KOPT-K1 (cell line): ENCODE results near the gene PARP8.
"Not testable (repeated sequence)": the region's sequence is repeated elsewhere in the genome, so short reads cannot be mapped to it uniquely, and the experiment has no call there.

Experiments
- H3K27ac ChIP-seq: fragments of 200-600 bp; sonication (generic); 2 replicates; pipeline ENCODE4 v1.5.1; 2016; ENCODE audit warnings: antibody characterized with exemption, mild to moderate bottlenecking, low read depth, low read length; ENCODE audit not compliant: poor library complexity, severe bottlenecking
- H3K36me3 ChIP-seq: fragments of 200-600 bp; sonication (generic); 2 replicates; pipeline ENCODE4 v1.5.1; 2017; ENCODE audit warnings: antibody characterized with exemption, mild to moderate bottlenecking, low read length, moderate library complexity; ENCODE audit not compliant: insufficient read depth
- H3K9me3 ChIP-seq: fragments of 200-600 bp; sonication (generic); 2 replicates; pipeline ENCODE4 v1.5.1; 2017; ENCODE audit warnings: antibody characterized with exemption, low read length, mild to moderate bottlenecking; ENCODE audit not compliant: insufficient read depth, poor library complexity, severe bottlenecking

Gene PARP8

GRCh38 chr5:50667023-50667652 lies 701 bp downstream of the PARP8 start:
- Histone ChIP-seq H3K36me3 (no peaks in the 10 kb centered on the region), H3K27ac (peak overlapping the region; percentile 88)

GRCh38 chr5:50667653-50668595 lies 1.5 kb downstream of the PARP8 start:
- Histone ChIP-seq H3K9me3 (no peaks in the 10 kb centered on the region), H3K27ac (peak overlapping the region; percentile 88), H3K36me3 (no peaks in the 10 kb centered on the region)

More at GRCh38 chr5:50667023-50667652, 701 bp downstream of the PARP8 start:
- H3K9me3 ChIP-seq = no peaks in the 10 kb centered on the region

GRCh38 chr5:50668636-50669035 lies 2.2 kb downstream of the PARP8 start:
- H3K27ac ChIP-seq = peak overlapping the region; percentile 88
- H3K36me3 ChIP-seq, H3K9me3 ChIP-seq: not testable (repeated sequence)

GRCh38 chr5:50672663-50673062 lies 6.2 kb downstream of the PARP8 start:
- Histone ChIP-seq H3K9me3 (no peaks in the 10 kb centered on the region), H3K36me3 (no peaks in the 10 kb centered on the region), H3K27ac (no peak overlapping the region)

GRCh38 chr5:50673444-50673843 lies 7.0 kb downstream of the PARP8 start:
- H3K9me3 ChIP-seq, H3K36me3 ChIP-seq, H3K27ac ChIP-seq: not testable (repeated sequence)

GRCh38 chr5:50675385-50675784 lies 8.9 kb downstream of the PARP8 start:
- Histone ChIP-seq H3K36me3 (no peaks in the 10 kb centered on the region), H3K27ac (no peak overlapping the region), H3K9me3 (no peaks in the 10 kb centered on the region)

GRCh38 chr5:50679554-50679953 lies 13.1 kb downstream of the PARP8 start:
- not testable (repeated sequence) for H3K36me3 ChIP-seq, H3K27ac ChIP-seq, H3K9me3 ChIP-seq

GRCh38 chr5:50684721-50685120 lies 18.3 kb downstream of the PARP8 start:
- no peaks in the 10 kb centered on the region for H3K36me3 ChIP-seq
- peaks cover 30% of the 10 kb centered on the region for H3K9me3 ChIP-seq
- H3K27ac ChIP-seq = no peak overlapping the region

- peaks cover 30% of the 10 kb centered on the region for H3K9me3 ChIP-seq
- H3K36me3 ChIP-seq = no peaks in the 10 kb centered on the region
- H3K27ac ChIP-seq = no peak overlapping the region
These were observed 21.1 kb downstream of the PARP8 start for GRCh38 chr5:50687548-50687947.

GRCh38 chr5:50691399-50692016 lies 25.1 kb downstream of the PARP8 start:
- Histone ChIP-seq H3K36me3 (no peaks in the 10 kb centered on the region), H3K9me3 (peaks cover 12% of the 10 kb centered on the region), H3K27ac (no peak overlapping the region)

- Histone ChIP-seq H3K27ac (no peak overlapping the region), H3K9me3 (no peaks in the 10 kb centered on the region), H3K36me3 (no peaks in the 10 kb centered on the region)
These were observed 27.7 kb downstream of the PARP8 start for GRCh38 chr5:50694027-50694590.

- not testable (repeated sequence) for H3K27ac ChIP-seq, H3K9me3 ChIP-seq, H3K36me3 ChIP-seq
These were observed 28.2 kb downstream of the PARP8 start for GRCh38 chr5:50694626-50695025.

GRCh38 chr5:50697739-50698138 lies 31.3 kb downstream of the PARP8 start:
- Histone ChIP-seq H3K36me3 (no peaks in the 10 kb centered on the region), H3K9me3 (no peaks in the 10 kb centered on the region), H3K27ac (no peak overlapping the region)

- Histone ChIP-seq H3K9me3 (no peaks in the 10 kb centered on the region), H3K36me3 (no peaks in the 10 kb centered on the region), H3K27ac (no peak overlapping the region)
These were observed 33.3 kb downstream of the PARP8 start for GRCh38 chr5:50699737-50700136.

GRCh38 chr5:50700706-50701105 lies 34.3 kb downstream of the PARP8 start:
- Histone ChIP-seq H3K9me3 (no peaks in the 10 kb centered on the region), H3K36me3 (no peaks in the 10 kb centered on the region), H3K27ac (no peak overlapping the region)
